GM04504 (cell line): ENCODE data around the gene CDKN2B.
"Not testable (repeated sequence)": the region's sequence is repeated elsewhere in the genome, so short reads cannot be mapped to it uniquely, and the experiment has no call there.

Experiments
- DNase-seq: peaks from one replicate; pipeline ENCODE4 v3.0.0-alpha.2; 2012; ENCODE audit warnings: low read depth

Gene CDKN2B

DNA sequence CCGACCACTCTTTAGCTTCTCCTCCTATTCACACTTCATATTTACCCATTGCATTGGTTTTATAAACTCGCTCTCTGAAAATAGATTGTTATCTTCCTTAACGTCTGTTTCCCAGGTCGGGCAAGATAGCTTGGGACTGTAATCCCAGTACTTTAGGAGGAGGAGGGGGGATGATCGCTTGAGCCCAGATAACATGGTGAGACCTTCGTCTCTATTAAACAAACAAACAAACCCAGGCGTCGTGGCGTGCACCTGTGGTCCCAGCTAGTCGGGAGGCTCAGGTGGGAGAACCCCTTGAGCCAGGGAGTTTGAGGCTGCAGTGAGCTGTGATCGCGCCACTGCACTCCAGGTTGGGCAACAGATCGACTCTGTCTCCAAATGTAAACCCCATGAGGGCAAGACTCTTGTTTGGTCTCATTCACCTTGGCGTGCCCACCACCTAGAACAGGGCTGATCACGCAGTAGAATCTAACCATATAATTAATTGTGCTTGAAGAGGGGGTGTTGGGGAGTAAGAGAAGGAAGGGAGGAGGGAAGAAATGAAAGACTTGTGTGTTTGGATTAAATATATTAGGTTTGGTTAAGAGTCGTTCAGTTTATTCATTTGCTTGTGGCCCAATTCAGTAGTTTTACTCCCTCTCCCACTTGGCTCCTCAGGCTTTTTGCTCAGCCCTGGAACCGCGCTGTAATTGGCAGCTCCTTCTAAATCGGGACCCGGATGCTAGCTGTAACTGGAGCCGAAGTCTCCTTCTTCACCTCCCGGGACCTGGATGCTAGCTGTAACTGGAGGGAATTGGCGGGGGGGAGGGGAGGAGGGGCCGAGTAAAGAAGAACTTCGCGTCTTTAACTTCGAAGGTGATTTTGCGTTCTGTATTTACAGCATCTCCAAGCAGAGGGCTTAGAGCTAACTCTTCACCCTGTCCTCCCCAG lies 39.8 kb downstream of the CDKN2B start:
- no peak for DNase-seq

DNA sequence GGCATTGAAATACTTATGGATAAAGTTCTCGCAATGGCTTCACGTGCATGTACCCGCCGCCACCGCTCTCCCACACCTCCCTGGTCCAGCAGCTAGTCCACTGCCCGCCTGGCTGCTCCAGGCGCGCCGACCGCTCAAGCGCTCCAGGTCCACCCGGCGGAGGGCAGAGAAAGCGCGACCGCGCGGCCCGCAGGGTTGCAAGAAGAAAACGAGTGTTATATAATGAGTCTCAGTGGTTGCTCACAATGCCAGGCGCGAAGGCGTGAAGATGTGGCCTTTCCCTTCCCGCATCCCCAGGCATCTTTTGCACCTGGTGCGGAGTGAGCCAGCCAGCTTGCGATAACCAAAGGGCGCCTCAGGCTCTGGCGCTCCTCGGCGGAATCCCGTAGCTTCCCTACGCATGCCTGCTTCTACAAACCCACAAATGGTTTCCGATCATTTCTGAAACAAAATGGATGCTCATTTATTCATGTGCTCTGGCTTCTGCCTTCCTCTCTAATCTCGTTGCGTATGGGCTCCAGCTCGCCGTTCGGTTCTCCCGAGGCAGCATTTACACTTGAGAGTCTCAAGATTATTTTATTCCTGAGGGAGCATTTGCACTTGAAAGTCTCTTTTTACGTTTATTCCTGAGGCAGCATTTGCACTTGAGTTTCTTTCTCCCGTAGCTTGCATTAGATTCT lies 40.6 kb downstream of the CDKN2B start:
- no peak for DNase-seq

DNA sequence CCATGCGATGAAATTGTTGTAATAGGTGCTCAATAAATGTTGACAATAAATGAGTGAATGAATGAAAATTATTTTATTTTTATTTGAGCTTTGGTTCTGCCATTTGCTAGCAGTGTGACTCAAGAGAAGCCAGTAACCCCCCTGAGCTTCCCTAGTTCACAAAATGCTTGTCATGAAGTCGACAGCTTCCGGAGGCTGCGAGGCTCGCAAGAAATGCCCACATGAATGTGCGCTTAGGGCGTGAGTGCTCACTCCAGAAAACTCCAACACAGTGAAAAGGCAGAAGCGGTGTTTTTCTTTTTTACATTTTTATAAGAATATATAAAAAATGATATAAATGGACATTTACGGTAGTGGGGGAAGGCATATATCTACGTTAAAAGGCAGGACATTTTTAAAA lies 41.4 kb downstream of the CDKN2B start:
- DNase-seq: no peak

- DNase-seq: no peak
These were observed 41.9 kb downstream of the CDKN2B start for GRCh38 chr9:21967169-21967568.

DNA sequence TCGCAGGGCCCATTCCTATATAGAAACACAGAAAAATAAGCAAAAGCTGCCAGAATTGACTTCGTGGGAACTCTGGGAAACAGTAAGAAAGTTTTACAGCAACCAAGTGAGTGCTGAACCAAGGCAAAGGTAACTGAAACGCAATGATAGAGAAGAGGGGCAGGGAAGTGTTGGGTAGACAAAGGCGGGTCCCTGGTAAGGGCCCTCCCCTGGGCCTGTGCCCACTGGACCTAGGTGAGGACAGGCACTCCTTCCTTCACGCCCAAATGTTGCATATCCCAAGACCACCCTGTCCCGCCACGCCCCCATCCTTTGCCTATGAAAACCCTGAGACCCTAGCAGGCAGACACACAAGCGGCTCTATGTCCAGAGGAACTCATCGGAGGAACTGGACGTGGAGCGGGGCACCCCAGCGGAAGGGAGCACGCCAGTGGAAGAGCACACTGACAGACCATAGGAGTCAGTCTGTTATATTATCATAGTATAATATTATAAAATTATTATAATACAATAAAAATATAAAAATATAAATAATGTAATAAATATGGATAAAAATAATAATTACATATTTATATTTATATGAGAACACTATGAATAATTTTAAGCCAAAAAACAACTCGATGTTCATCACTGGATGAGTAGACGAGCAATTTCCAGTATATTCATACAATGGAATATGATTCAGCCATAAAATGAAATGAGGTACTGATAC lies 42.8 kb downstream of the CDKN2B start:
- no peak for DNase-seq

DNA sequence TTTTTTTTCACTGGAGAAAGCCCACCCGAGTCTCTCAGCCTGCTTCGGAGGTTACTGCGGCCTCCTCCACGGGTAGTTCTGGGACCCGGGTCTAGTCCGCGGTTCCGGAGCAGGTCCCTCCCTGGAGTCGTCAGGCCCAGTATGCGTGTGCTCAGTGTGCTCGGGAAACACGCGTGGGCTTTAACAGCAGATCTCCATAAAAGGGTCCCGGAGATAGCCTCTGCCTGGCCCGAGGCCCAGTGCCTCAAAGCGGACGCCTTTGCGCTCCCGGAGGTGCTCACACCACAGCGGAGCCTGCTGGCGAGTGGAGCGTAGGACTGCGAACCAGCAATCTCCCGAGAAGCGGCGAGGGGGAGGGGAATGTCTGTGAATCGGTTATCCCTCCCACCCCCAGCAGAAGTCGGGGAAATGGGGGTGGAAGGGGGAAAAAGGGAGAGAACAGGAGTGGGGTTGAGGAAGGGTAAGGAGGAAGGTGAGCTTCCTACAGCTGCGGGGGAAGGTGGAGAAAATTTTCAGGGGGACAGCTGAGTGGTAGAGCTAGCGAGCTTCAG lies 43.6 kb downstream of the CDKN2B start:
- DNase-seq: no peak

GRCh38 chr9:21964925-21965385 lies 44.1 kb downstream of the CDKN2B start:
- DNase-seq: no peak

GRCh38 chr9:21961569-21961968 lies 47.5 kb downstream of the CDKN2B start:
- no peak for DNase-seq

GRCh38 chr9:21959268-21959667 lies 49.8 kb downstream of the CDKN2B start:
- not testable (repeated sequence) for DNase-seq

DNA sequence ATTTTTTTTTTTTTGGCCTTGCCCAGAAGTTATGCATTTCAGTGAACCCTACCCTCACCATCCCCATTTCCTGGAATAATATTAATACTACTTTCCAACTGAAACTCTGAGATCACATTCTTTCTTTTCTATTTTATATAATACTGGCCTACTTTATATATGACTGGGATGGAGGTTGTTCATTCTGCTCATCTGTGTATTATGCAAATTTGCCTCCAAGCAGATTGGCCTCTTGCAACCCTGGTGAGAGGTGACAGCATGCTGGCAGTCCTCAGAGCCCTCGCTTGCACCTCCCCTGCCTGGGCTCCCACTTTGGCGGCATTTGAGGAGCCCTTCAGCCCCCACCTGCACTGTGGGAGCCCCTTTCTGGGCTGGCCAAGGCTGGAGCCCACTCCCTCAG lies 50.3 kb downstream of the CDKN2B start:
- no peak for DNase-seq
